Neural cell (in vitro differentiated cells): ENCODE data around the gene DLX6.

Experiments used
- CTCF ChIP-seq: fragments of 450-650 bp; IDR thresholded peaks from 2 replicates; pipeline ENCODE4 v1.5.1; 2014; ENCODE audit warnings: antibody characterized with exemption, mild to moderate bottlenecking, moderate library complexity; ENCODE audit not compliant: poor library complexity, severe bottlenecking
- EP300 ChIP-seq: fragments of 450-650 bp; conservative IDR thresholded peaks from 2 replicates; pipeline ENCODE4 v1.6.1; 2014; ENCODE audit warnings: antibody characterized with exemption, mild to moderate bottlenecking, moderate library complexity; ENCODE audit not compliant: poor library complexity, severe bottlenecking

DNA sequence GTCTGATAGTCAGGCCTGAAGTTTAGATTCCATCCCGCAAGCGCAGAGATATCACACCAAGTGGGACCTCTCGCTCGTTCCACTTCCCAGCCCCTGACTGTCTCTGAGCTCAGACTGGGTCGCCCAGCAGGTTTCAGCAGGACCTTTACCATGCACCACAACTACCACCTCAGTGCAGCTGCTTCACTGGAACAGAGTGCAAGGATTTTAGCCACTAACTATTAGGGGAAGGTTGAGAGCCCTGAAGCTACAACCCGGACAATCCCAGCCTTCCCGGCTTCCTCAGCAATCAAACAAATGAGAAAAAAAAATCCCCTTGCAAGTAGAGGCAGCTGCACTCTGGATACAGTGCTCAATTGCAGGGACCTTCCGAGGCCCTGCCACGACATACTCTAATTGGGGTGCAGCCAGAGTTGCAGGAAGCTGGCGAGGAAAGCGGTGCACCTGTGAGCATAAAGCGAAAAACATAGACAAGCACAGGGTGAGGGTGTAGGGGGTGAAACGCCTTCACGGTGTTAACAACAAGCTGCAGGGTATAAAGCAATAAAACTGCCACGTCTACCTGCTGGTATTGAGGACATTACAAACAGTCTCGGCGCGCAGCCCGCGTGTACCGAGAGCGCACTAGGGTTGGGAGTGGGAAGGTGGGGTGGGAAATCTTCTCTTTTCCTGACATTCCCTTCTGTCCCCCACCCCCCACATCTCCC, 2.6 kb upstream of the DLX6 start:
- TF ChIP-seq CTCF: no peak
- TF ChIP-seq EP300: no peak
